Activated CD8-positive, alpha-beta T cell treated with anti-CD3 and anti-CD28 coated beads for 36 hours (primary cell): ENCODE data around the gene ICA1L. TPM values are rescaled to one million over a fixed set of nuclear protein-coding genes. Genes with fewer than 3 reads are reported as not detected.

Source experiments
- ATAC-seq: fragments of 200-7000 bp; cut with Tn5 transposase; one replicate; pipeline ENCODE4 v1.10.0; 2021; ENCODE audit warnings: mild to moderate bottlenecking, moderate library complexity
- CTCF ChIA-PET: fragments of 350-600 bp; sonication (Branson Sonifier 250); formaldehyde crosslinking; loops from one replicate; lab custom pipeline; 2021; ENCODE audit warnings: antibody characterized with exemption; lab: Charles Lee
- POLR2A ChIA-PET: fragments of 350-600 bp; sonication (Branson Sonifier 250); formaldehyde crosslinking; loops from one replicate; lab custom pipeline; 2021; ENCODE audit warnings: antibody characterized with exemption; lab: Charles Lee
- DNase-seq: peaks from one replicate; pipeline ENCODE4 v3.0.0-alpha.2; 2020
- H3K27ac Mint-ChIP-seq: one replicate; pipeline ENCODE4 v1.8.0; 2021; ENCODE audit warnings: mild to moderate bottlenecking, mixed read lengths
- H3K27me3 Mint-ChIP-seq: one replicate; pipeline ENCODE4 v1.8.0; 2021; ENCODE audit warnings: mixed read lengths
- H3K36me3 Mint-ChIP-seq: one replicate; pipeline ENCODE4 v1.8.0; 2021; ENCODE audit warnings: low read depth, mixed read lengths
- H3K4me1 Mint-ChIP-seq: one replicate; pipeline ENCODE4 v1.8.0; 2021; ENCODE audit warnings: low read depth, mixed read lengths
- H3K4me3 Mint-ChIP-seq: one replicate; pipeline ENCODE4 v1.8.0; 2021; ENCODE audit warnings: mild to moderate bottlenecking, moderate library complexity, mixed read lengths
- H3K9me3 Mint-ChIP-seq: one replicate; pipeline ENCODE4 v1.8.0; 2021; ENCODE audit warnings: mixed read lengths
- CTCF ChIP-seq: fragments of 200-600 bp; IDR thresholded peaks from one replicate; pipeline ENCODE4 v1.8.0; 2022; ENCODE audit warnings: antibody characterized with exemption, mild to moderate bottlenecking
- intact Hi-C: fragments of 100-400 bp; cut with micrococcal nuclease; formaldehyde crosslinking; loops from one replicate; pipeline ENCODE4 v1.10.0; 2022
- total RNA-seq, 2 experiments: library from RNA; stranded (reverse); gene quantifications; one replicate each; pipeline ENCODE4 v1.2.3, GENCODE V29; 2021

The ICA1L gene
- total RNA-seq, 2 experiments from 2014 or later = 7.1 to 8.0 TPM

GRCh38 chr2:202847693-202848524, 23.7 kb downstream of the ICA1L start:
- DNase-seq = no peak
- ATAC-seq = no peak
- Mint-ChIP-seq H3K4me3 (no peak overlapping the region), H3K9me3 (peaks cover 7% of the 10 kb centered on the region), H3K36me3 (peaks cover 4% of the 10 kb centered on the region), H3K4me1 (peaks cover 5% of the 10 kb centered on the region), H3K27ac (no peak overlapping the region), H3K27me3 (no peaks in the 10 kb centered on the region)
- TF ChIP-seq CTCF = no peak
- intact Hi-C loops = no loop called here
- POLR2A ChIA-PET = no interaction called here
- CTCF ChIA-PET = interaction anchor here (1.1 kb wide), 1 partner anchor 23 kb away, joined by 5 read pairs; no protein-coding TSS in a partner anchor

GRCh38 chr2:202844656-202845055, 26.9 kb downstream of the ICA1L start:
- CTCF ChIA-PET = interaction anchor here (0.8 kb wide), 1 partner anchor 256 kb away, joined by 3 read pairs; no protein-coding TSS in a partner anchor
- H3K9me3 Mint-ChIP-seq = peaks cover 13% of the 10 kb centered on the region
- POLR2A ChIA-PET = no interaction called here

GRCh38 chr2:202842690-202843089, 28.9 kb downstream of the ICA1L start:
- no peaks in the 10 kb centered on the region for H3K4me1 Mint-ChIP-seq
- ChIA-PET CTCF (interaction anchor here (1.2 to 1.7 kb wide), 2 partner anchors 17 to 268 kb away, joined by 3 read pairs; no protein-coding TSS in a partner anchor), POLR2A (no interaction called here)
- no peak for ATAC-seq
- TF ChIP-seq CTCF = no peak
- H3K36me3 Mint-ChIP-seq = peaks cover 10% of the 10 kb centered on the region
- DNase-seq = no peak
- H3K9me3 Mint-ChIP-seq = peaks cover 11% of the 10 kb centered on the region
- no peaks in the 10 kb centered on the region for H3K27me3 Mint-ChIP-seq
- intact Hi-C loops = no loop called here
- no peak overlapping the region for H3K4me3 Mint-ChIP-seq
- no peak overlapping the region for H3K27ac Mint-ChIP-seq

More at GRCh38 chr2:202844656-202845055, 26.9 kb downstream of the ICA1L start:
- Mint-ChIP-seq H3K4me3 (no peak overlapping the region), H3K27ac (no peak overlapping the region), H3K4me1 (peaks cover 5% of the 10 kb centered on the region), H3K36me3 (peaks cover 10% of the 10 kb centered on the region), H3K27me3 (no peaks in the 10 kb centered on the region)
- DNase-seq (no peak), ATAC-seq (no peak)
- intact Hi-C loops = no loop called here
- no peak for TF ChIP-seq CTCF

- TF ChIP-seq CTCF = no peak
- H3K4me1 Mint-ChIP-seq = no peaks in the 10 kb centered on the region
- peaks cover 10% of the 10 kb centered on the region for H3K36me3 Mint-ChIP-seq
- H3K9me3 Mint-ChIP-seq = peaks cover 10% of the 10 kb centered on the region
- ATAC-seq (no peak), DNase-seq (no peak)
- intact Hi-C loops = no loop called here
- H3K4me3 Mint-ChIP-seq = no peak overlapping the region
- ChIA-PET POLR2A (interaction anchor here (0.6 kb wide), 1 partner anchor 384 kb away, joined by 3 read pairs; no protein-coding TSS in a partner anchor), CTCF (interaction anchor here (1.7 to 1.9 kb wide), 2 partner anchors 252 to 267 kb away, joined by 3 to 7 read pairs; no protein-coding TSS in a partner anchor)
- H3K27ac Mint-ChIP-seq = no peak overlapping the region
- H3K27me3 Mint-ChIP-seq = no peaks in the 10 kb centered on the region
Observed at GRCh38 chr2:202841090-202841867, 30.3 kb downstream of the ICA1L start.
